Gastrocnemius medialis (tissue), 4 donors: Measurements from ENCODE around the gene CASK.

Experiments
- POLR2A ChIP-seq, 2 donors: fragments of 450-650 bp; IDR thresholded peaks; one replicate each; pipeline ENCODE4 v1.6.1; 2017; ENCODE audit warnings: antibody characterized with exemption in 2 of 2, mild to moderate bottlenecking in 2 of 2, moderate library complexity in 2 of 2
- TF ChIP-seq, protein P1 (sequence below), 5 experiments: fragments of 450-650 bp in 3 of 5; fragments of 200-600 bp in 2 of 5; sonication (generic) in 2 of 5; IDR thresholded peaks in 4 of 5; conservative IDR thresholded peaks in 1 of 5; 1 replicate in 4 of 5; 2 replicates in 1 of 5; pipeline ENCODE4 v1.5.1; 2016 to 2019; ENCODE audit warnings: antibody characterized with exemption in 5 of 5, mild to moderate bottlenecking in 3 of 5, moderate library complexity in 3 of 5

DNA sequence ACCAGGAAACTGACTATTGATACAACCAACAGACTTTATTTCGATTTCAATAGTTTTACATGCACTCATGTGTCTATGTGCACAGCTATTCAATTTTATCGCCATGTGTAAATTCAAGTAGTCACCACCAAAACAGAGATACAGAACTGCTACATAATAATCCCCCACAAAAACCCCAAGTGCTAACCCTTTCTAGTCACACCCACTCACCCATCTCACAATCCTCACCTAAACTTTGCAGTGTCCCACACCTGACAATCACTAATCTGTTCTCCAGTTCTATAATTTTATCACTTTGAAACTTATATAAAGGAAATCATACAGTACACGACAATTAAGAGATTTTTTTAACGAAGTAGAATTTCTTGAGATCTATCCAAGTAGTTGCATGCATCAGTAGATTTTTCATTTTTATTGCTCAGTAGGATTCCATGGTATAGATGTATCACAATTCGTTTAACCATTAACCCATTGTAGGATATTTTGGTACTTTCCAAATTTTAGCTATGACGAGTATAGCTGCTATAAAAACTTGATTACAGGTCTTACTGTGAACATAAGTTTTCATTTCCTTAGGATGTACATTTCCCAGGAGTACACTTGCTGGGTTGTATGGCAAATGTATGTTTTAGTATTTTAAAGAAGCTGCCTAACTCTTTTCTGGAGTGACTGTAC, 85.9 kb downstream of the CASK start:
- TF ChIP-seq, protein P1, sequence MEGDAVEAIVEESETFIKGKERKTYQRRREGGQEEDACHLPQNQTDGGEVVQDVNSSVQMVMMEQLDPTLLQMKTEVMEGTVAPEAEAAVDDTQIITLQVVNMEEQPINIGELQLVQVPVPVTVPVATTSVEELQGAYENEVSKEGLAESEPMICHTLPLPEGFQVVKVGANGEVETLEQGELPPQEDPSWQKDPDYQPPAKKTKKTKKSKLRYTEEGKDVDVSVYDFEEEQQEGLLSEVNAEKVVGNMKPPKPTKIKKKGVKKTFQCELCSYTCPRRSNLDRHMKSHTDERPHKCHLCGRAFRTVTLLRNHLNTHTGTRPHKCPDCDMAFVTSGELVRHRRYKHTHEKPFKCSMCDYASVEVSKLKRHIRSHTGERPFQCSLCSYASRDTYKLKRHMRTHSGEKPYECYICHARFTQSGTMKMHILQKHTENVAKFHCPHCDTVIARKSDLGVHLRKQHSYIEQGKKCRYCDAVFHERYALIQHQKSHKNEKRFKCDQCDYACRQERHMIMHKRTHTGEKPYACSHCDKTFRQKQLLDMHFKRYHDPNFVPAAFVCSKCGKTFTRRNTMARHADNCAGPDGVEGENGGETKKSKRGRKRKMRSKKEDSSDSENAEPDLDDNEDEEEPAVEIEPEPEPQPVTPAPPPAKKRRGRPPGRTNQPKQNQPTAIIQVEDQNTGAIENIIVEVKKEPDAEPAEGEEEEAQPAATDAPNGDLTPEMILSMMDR (IDR thresholded peaks at IDR 0.05 in 4 of 5, conservative IDR thresholded peaks at IDR 0.05 in 1 of 5) = no peak
- no peak for TF ChIP-seq POLR2A (IDR thresholded peaks at IDR 0.05)
